Measurements from ENCODE around the gene ISLR. TPM values are rescaled to one million over a fixed set of nuclear protein-coding genes. Genes with fewer than 3 reads are reported as not detected.

The ISLR gene
- total RNA-seq, 1 donor = 243 TPM

DNA sequence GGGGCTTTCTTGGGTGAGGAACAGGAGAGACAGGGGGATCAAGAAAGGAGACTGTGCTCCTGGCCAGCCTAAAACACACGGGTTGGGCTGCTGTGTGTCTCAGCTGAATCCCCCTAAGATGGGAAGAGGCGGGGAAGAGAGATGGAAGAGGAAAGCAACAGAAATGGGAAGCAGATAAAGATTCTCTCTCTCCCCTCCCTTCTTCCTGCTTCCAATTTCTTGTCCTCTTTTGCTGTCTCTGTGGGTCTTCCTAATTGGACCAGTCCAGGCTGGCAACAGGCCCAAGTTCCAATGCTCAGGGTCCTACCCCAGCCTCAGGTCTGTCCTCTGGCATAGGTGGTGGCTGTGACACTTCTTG, 36.0 kb upstream of the ISLR start:
- TF ChIP-seq, protein P1, sequence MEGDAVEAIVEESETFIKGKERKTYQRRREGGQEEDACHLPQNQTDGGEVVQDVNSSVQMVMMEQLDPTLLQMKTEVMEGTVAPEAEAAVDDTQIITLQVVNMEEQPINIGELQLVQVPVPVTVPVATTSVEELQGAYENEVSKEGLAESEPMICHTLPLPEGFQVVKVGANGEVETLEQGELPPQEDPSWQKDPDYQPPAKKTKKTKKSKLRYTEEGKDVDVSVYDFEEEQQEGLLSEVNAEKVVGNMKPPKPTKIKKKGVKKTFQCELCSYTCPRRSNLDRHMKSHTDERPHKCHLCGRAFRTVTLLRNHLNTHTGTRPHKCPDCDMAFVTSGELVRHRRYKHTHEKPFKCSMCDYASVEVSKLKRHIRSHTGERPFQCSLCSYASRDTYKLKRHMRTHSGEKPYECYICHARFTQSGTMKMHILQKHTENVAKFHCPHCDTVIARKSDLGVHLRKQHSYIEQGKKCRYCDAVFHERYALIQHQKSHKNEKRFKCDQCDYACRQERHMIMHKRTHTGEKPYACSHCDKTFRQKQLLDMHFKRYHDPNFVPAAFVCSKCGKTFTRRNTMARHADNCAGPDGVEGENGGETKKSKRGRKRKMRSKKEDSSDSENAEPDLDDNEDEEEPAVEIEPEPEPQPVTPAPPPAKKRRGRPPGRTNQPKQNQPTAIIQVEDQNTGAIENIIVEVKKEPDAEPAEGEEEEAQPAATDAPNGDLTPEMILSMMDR (IDR thresholded peaks at IDR 0.05; ENCODE audit: insufficient read depth, low read length) = no peak
- no peak for DNase-seq (ENCODE audit: low read depth)
- no peak overlapping the region for H3K4me3 ChIP-seq (ENCODE audit: low read depth, low read length)

DNA sequence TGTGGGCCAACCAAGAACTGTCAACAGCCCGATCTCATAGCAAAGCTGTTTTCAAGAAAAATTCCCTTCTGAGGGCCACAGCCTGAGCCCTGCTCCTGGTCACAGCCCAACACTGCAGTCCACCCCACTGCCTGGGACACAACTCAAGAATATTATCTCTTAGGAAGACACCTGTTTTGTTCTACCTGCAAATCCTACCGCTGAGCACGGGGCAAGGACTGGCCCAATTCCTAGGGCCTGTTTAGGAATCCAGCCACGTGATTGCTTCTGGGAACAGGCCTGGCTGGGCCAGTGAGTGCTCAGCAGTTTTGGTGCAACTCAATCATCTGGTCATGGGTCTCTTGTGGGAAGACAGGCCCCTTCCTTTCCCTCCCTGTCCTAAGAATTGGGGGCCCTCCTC, 34.9 kb upstream of the ISLR start:
- TF ChIP-seq, protein P1 (IDR thresholded peaks at IDR 0.05; ENCODE audit: insufficient read depth, low read length) = no peak
- no peak overlapping the region for H3K4me3 ChIP-seq (ENCODE audit: low read depth, low read length)
- DNase-seq (ENCODE audit: low read depth) = no peak

DNA sequence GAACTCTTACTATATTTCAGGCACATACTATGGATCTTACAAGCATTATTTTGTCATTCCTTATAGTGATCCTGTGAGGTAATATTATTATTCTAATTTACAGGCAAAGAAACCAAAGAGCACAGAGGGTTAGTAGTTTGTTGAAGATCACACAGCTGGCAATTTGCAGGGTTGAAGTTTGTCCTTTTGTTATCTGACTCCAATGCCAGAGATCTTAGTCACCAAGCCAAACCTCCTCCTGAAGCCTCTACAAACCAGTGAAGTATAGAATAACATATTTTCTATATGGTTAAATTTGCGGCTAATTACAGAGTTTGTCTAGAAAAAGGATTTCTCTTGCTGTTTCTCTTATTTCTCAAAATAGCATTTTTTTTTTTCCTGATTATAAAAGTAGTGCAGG, 31.9 kb upstream of the ISLR start:
- peak; percentile 41 for DNase-seq (ENCODE audit: low read depth)
- H3K4me3 ChIP-seq (ENCODE audit: low read depth, low read length) = no peak overlapping the region
- TF ChIP-seq, protein P1 (IDR thresholded peaks at IDR 0.05; ENCODE audit: insufficient read depth, low read length) = no peak

DNA sequence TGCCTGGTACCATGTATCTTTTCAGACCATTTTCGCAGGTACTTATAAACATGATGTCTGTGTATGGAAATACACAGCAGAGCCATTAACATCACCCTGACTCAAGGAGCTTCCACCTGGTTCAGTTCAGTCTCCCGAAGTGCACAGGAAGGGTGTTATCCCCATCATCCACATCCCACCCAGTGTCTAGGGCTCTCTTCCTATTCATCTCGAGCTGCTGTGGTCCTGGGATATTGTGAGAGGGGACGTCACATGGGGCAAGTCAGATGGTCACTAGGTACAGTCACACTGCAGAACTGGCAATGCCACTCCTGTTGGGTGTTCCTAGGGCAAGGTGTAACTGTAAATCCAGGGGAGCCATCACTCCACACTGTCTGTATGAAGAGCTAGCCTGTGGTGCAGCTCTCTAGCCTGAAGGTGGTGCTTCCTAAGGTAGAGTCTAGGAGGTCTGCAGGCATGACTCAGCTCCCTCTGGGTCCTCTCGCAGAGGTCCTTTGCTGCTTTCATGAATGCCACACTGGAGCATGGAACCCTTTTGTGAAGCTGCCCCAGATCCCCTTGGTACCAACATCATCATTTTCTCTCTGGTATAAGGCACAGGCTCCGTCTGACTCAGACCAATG, 29.2 kb upstream of the ISLR start:
- H3K4me3 ChIP-seq (ENCODE audit: low read depth, low read length) = no peak overlapping the region
- DNase-seq (ENCODE audit: low read depth) = no peak
- TF ChIP-seq, protein P1 (IDR thresholded peaks at IDR 0.05; ENCODE audit: insufficient read depth, low read length) = no peak

DNA sequence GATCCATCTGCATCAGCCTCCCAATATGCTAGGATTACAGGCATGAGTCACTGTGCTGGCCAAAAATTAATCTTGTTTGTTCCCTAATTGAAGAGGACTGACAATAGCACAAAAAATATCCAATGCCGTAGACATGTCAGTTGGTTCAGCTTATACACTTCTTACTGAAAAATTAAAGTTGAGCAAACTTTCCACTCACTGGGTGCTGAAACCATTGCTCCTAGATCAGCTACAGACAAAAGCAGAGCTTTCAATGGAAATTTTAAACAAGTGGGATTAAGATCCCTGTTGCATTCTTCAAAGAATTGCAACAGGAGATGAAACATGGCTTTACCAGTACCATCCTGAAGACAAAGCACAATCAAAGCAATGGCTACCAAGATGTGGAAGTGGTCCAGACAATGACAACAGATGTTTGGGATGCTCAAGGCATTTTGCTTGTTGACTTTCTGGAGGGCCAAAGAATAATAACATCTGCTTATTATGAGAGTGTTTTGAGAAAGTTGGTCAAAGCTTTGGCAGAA, 27.2 kb upstream of the ISLR start:
- no peak for DNase-seq (ENCODE audit: low read depth)
- TF ChIP-seq, protein P1 (IDR thresholded peaks at IDR 0.05; ENCODE audit: insufficient read depth, low read length) = no peak
- H3K4me3 ChIP-seq (ENCODE audit: low read depth, low read length) = no peak overlapping the region

DNA sequence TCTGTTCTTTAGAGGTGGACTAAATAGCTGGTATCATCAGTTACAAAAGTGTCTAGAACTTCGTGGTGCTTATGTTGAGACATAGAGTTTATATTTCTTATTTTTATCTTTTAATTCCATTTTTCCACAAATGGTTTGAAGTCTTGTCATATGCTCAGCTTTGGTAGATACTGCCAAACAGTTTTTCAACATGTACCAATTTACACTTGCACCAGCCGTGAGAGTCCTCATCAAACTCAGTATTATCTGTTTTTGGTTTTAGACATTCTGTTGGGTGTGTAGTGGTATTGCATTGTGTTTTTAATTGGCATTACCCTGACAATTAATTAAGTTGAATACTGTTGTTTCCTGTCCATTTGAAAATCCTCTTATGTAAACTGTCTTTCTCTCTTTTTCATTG, 26.5 kb upstream of the ISLR start:
- TF ChIP-seq, protein P1 (IDR thresholded peaks at IDR 0.05; ENCODE audit: insufficient read depth, low read length) = no peak
- no peak for DNase-seq (ENCODE audit: low read depth)
- H3K4me3 ChIP-seq (ENCODE audit: low read depth, low read length) = no peak overlapping the region
